Measurements from ENCODE around the gene MTERF4. TPM values are rescaled to one million over a fixed set of nuclear protein-coding genes. Genes with fewer than 3 reads are reported as not detected.

Gene MTERF4
- total and polyA plus RNA-seq, 2 of the 4 experiments (the other 2 are of a cell fraction) = 26.6 to 33.3 TPM

DNA sequence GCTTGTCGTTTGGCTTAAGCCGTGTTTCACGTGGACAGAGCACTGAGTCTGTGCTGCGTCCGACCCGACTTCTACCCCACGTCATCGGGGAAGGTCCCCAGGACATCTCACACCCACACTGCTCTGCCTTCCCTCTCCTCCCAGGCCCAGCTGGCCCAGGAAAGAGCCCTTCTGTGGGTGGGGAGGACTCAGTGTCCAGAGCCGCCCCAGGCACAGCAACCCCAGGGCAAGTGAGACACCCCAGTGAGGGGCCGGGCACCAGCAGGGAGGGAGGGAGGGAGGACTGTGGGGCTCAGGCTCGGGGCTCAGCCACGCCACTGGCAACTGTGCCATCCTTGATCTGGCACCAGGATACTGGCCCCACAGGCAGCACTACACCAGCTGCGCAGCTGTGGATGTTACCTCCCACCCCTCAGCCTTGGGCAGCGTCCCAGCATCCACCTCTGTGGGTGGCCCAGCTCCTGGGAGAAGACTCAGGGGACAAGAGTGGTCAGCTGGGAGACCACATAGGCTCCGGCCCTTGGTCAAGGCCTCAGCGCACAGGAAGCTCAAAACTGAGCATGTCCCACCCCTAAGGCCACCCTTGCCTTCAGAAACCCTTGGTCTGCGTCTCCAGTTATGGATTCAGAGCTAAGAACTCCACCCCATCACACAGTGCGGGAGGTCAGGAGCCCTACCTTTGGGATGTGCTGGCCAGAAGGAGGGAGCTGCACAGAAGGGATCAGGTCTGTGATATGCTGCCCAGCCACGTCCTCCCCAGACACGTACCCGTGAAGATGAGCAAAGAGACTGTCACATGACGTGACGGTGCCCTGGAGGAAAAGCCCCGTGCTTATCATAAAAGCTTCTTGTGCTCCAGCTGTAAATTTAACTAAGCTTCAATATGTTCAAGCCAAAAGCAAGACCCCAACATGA, 35.4 kb upstream of the MTERF4 start:
- BruUV-seq (replicated peaks) = no TSS peak
- no peak for TF ChIP-seq RAD21 (IDR thresholded peaks at IDR 0.05; ENCODE audit: low read length)
- TF ChIP-seq, protein P1, sequence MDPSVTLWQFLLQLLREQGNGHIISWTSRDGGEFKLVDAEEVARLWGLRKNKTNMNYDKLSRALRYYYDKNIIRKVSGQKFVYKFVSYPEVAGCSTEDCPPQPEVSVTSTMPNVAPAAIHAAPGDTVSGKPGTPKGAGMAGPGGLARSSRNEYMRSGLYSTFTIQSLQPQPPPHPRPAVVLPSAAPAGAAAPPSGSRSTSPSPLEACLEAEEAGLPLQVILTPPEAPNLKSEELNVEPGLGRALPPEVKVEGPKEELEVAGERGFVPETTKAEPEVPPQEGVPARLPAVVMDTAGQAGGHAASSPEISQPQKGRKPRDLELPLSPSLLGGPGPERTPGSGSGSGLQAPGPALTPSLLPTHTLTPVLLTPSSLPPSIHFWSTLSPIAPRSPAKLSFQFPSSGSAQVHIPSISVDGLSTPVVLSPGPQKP (IDR thresholded peaks at IDR 0.05; ENCODE audit: borderline replicate concordance, low read depth, low read length) = no peak
- no peak for TF ChIP-seq CEBPB (IDR thresholded peaks at IDR 0.05; ENCODE audit: low read depth, low read length)
- no peak for TF ChIP-seq MXI1 (IDR thresholded peaks at IDR 0.05; ENCODE audit: borderline replicate concordance, low read depth, low read length)
- TF ChIP-seq FOS (IDR thresholded peaks at IDR 0.05; ENCODE audit: low read depth, low read length) = no peak
- no peak for TF ChIP-seq RCOR1 (IDR thresholded peaks at IDR 0.05; ENCODE audit: insufficient replicate concordance, low read length)
- TF ChIP-seq NFE2L2 (IDR thresholded peaks at IDR 0.05; ENCODE audit: low read depth, low read length) = no peak
- Histone ChIP-seq H3K56ac (ENCODE audit: extremely low read depth, insufficient read depth, low read length) (no peak overlapping the region), H4K91ac (ENCODE audit: insufficient read depth, low read depth, low read length) (no peak overlapping the region), H2BK5ac (ENCODE audit: low read depth, low read length, poor library complexity, severe bottlenecking) (no peak overlapping the region), H3K4me1 (ENCODE audit: control insufficient read depth, insufficient read depth, low read length) (no peaks in the 10 kb centered on the region), H3K4me2 (ENCODE audit: low read depth, low read length) (no peak overlapping the region), H4K20me1 (ENCODE audit: insufficient read depth, low read length) (no peaks in the 10 kb centered on the region), H3K79me1 (ENCODE audit: low read depth in 1 of 2, low read length in 2 of 2) (no peaks in the 10 kb centered on the region), H3K9me1 (ENCODE audit: insufficient read depth, low read length) (no peaks in the 10 kb centered on the region; the same call in 1 of the 2 replicates), H4K8ac (ENCODE audit: low read depth in 2 of 2, low read length in 2 of 2) (no peak overlapping the region), H2AK5ac (ENCODE audit: low read depth, low read length) (no peak overlapping the region), H2BK15ac (ENCODE audit: low read depth, low read length) (no peak overlapping the region), H3K4ac (ENCODE audit: low read depth, low read length) (no peak overlapping the region), H3K4me3 (ENCODE audit: insufficient read depth, low read depth, low read length) (no peak overlapping the region), H2AFZ (replicated peaks; ENCODE audit: low read length, poor library complexity) (no peak overlapping the region), H3K27ac (ENCODE audit: insufficient read depth, low read length) (no peak overlapping the region), H3K36me3 (ENCODE audit: control insufficient read depth, insufficient read depth, low read length) (peaks cover 3% of the 10 kb centered on the region; the same call in 1 of the 2 replicates), H3K9me3 (ENCODE audit: control insufficient read depth, insufficient read depth, low read length) (no peaks in the 10 kb centered on the region), H3K9ac (ENCODE audit: low read depth, low read length) (no peak overlapping the region), H3K14ac (replicated peaks; ENCODE audit: low read depth, low read length) (no peak overlapping the region), H3K23ac (ENCODE audit: low read depth, low read length) (no peak overlapping the region), H2AK9ac (replicated peaks; ENCODE audit: low read depth, low read length, poor library complexity) (no peak overlapping the region), H3K18ac (ENCODE audit: low read depth, low read length) (no peak overlapping the region), H2BK120ac (ENCODE audit: low read depth, low read length) (no peak overlapping the region), H2BK20ac (ENCODE audit: low read depth, low read length) (no peak overlapping the region), H4K5ac (ENCODE audit: low read depth, low read length) (no peak overlapping the region), H3K27me3 (ENCODE audit: control insufficient read depth, insufficient read depth, low read length) (no peaks in the 10 kb centered on the region)
- POLR2A ChIA-PET (ENCODE audit: unreplicated experiment) = no interaction called here
- in situ Hi-C loops (cut with MboI; ENCODE audit: low sequenced_read_pairs) = no loop called here
- DNase-seq (no peak), ATAC-seq (ENCODE audit: low read depth) (no peak)
- intact Hi-C loops (cut with micrococcal nuclease) = no loop called here
- WGBS, 2 experiments (ENCODE audit: extremely low coverage in 2 of 2, insufficient read length in 1 of 2) = 91% methylated on average over 6 of the region's 24 CpGs; no CpG with 5 or more reads in 1 of the 2 experiments
- CTCF ChIA-PET = interaction anchor here (1.5 kb wide), 1 partner anchor 10 kb away, joined by 4 read pairs; no protein-coding TSS in a partner anchor
- dilution Hi-C loops (cut with HindIII; ENCODE audit: low sequenced_read_pairs, unreplicated experiment) = no loop called here

Measured in IMR-90 (cell line).